HG02642 (cell line): ENCODE results near the gene PTPRN2.
A peak's percentile ranks its signal among the peaks of the same experiment; 100 is the strongest.
"Not testable (repeated sequence)": the region's sequence is repeated elsewhere in the genome, so short reads cannot be mapped to it uniquely, and the experiment has no call there.

Source experiments
- ATAC-seq: cut with Tn5 transposase; IDR thresholded peaks from one replicate; pipeline ENCODE4 v1.9.1; 2021; ENCODE audit warnings: mild to moderate bottlenecking; ENCODE audit not compliant: unreplicated experiment, poor library complexity

PTPRN2 gene

GRCh38 chr7:157505646-157506045 lies 1082.0 kb downstream of the PTPRN2 start:
- ATAC-seq = no peak

DNA sequence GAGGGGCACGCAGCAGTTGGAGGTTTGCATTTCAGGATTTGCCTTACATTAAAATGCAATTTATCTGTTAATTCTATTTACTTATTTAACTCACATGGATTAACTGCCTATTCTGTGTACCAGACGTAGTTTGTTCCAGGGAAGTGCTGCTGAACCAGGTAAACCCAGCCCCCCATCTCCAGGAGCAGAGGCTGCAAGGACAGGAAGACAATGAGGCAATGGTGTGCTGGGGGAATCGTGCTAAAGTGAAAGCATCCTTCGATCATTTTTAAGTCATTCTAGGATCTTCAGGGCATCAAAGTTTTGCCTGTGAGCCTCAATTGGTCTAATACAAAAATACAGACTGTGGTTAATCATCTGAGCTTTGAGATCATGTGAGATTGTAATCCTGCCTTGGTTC lies 1084.4 kb downstream of the PTPRN2 start:
- ATAC-seq = no peak

GRCh38 chr7:157502701-157503111 lies 1084.9 kb downstream of the PTPRN2 start:
- ATAC-seq = no peak

DNA sequence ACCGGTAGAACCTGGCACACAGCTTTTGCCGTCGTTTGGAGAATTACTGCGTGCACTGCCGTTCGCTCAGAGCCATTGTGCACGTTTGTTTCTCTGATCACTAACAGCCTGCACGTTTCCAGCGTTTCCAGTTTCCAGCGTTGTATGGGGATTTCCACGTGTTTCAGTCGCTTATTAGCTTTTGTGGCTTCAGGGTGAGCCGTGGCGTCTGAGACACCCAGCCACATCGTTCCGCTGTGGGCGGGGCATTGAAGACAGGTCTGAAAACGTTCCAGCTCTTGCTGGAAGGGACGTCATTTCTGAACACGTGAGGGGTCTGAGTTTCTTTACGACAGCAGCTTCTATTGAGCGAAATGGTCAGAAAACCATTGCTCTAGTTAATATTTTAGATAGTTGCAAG lies 1086.0 kb downstream of the PTPRN2 start:
- no peak for ATAC-seq

- ATAC-seq = not testable (repeated sequence)
These were observed 1086.6 kb downstream of the PTPRN2 start for GRCh38 chr7:157500989-157501540.

DNA sequence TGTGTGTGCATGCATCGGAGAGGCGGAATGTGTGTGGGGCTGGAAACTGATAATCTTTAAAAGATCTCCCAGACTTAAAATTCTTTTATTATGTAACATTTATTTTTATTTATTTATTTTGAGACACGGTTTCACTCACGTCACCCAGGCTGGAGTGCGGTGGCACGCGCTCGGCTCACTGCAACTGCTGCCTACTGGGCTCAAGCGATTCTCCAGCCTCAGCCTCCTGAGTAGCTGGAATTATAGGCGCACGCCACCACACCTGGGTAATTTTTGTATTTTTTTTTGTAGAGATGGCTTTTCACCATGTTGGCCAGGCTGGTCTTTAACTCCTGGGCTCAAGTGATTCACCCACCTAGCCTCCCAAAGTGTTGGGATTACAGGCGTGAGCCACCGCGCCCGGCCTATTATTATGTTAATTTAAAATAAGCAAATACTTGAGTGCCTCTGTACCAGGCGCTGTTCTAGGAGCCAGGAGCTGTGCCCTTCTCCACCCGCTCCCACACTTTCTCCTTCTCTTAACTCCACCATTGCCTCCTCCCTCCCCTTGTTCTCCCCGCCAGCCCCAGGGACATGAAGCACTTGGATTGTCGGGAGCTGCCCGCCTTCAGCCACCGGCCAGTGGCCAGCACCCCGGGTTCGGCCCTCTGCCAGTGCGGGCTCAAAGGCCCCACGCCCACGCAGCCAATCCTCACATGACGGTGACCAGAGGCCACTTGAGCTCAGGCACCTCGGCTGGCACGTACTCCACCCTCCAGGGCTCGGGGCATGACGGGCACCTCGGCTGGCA lies 1087.3 kb downstream of the PTPRN2 start:
- ATAC-seq = no peak

- no peak for ATAC-seq
These were observed 1087.8 kb downstream of the PTPRN2 start for GRCh38 chr7:157499835-157500153.

DNA sequence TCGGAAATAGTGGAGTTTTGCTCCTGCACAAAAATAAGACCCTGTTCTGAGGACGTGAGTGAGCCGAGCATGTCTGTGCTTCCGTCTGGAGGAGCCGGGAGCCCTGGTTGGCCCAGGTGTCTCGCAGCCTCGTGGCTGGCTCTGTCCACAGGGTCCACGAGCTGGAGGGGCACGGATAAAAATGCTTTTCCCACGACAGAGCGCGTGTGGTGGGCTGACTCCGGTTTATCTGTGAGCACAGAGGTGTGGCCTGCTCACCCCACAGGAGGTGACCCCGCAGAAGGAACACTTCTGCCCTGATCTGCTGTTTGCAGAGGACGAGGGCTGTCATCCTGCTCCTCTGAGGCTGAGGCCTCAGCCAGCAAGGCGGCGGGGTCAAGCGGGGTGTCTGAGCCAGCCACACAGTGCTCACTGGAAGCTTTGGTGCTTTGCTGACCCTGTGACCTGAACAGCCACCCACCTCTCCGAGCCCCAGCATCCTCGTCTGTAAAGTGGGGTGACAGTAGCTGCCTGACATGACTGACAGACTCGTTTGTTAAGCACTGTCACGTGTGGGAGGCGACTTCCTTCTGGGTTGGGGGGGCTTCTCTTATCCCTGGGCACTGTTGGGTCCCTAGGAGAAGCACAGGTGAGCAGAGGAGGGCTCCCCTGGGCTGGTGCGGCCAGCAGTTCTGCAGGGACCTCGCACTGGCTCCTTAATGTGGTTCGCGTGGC lies 1088.3 kb downstream of the PTPRN2 start:
- ATAC-seq = no peak

GRCh38 chr7:157498657-157499056 lies 1089.0 kb downstream of the PTPRN2 start:
- ATAC-seq = no peak

DNA sequence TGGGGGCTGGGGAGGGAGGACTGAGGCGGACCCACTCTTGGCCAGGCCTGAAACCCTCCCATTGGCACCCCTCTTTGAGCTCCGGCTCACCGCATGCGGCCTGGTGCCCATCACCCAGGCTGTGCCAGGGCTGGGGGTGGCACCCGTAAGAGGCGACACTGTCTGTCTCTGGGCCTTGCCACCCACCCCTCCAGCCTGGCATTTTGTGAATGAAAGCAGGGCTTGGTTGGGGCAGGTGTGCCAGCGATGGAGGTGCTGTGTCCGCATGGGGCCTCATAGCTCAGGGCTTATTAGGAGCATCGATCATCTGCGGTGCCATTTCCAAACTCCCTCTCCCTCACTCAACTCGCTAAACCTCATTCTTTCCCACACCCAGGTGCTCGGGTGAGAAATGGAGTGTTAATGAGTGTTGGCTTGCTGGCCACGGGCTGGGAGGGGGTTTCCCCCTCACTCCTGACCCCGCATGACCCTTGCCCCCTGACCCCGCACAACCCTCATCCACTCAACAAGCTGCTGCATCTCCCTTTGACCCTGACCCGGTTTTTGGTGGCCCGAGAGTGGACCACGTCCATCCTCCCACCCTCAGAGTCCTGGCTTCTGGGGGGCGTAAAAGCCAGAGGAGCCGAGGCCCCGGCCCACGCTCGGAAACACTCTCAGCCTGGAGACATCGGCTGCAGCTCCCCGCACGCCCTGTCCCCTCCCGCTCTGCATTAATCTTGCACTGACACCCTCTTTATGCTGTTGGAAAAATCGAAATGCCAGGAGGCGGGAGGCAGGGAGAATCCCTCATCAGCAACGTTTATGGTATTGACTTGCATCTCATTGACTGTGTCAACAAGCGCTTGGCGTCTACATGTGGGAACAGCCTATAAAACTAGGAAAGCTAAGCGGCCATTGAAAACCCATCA lies 1089.6 kb downstream of the PTPRN2 start:
- ATAC-seq = no peak

- ATAC-seq = no peak
These were observed 1090.3 kb downstream of the PTPRN2 start for GRCh38 chr7:157497367-157497743.

DNA sequence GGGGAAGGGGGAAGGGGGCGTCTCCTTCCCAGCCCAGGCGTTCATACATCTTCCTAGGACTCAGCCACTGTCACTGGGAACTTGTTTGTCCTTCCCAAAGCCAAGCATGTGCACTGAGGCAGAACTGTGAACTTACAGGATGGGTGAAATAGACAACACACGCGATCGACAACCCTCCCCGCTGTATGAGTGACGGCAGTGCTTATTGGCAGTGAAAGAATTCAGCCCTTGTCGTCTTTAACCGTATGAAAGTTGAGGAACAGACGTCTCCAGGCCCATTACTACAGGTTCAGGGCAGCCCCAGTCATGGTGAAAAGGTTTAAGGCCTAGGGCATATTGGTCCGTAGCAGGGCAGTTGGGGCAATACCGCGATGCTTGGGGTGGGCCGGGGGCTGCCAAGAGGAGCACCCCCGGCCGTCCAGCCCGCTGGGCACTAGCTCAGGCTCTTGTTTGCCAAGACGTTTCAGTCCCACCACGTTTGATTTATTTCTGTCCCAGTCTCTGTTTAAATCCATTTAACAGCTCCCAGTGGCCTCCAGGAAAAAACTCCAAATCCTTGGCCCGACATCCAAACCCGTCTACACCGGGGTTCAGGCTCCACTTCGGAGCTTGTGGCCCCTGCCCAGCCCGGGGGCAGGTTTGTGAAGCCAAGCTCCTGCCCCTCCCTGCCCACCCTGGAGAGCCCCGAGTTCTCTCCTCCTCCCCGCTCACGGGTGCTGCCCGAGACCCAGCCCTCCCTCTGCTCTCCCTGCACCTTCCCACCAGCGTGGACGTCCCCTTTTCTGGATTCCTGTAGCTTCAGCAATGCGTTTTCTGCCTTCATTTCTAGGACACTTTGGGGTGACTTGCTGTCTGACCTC lies 1091.0 kb downstream of the PTPRN2 start:
- no peak for ATAC-seq

DNA sequence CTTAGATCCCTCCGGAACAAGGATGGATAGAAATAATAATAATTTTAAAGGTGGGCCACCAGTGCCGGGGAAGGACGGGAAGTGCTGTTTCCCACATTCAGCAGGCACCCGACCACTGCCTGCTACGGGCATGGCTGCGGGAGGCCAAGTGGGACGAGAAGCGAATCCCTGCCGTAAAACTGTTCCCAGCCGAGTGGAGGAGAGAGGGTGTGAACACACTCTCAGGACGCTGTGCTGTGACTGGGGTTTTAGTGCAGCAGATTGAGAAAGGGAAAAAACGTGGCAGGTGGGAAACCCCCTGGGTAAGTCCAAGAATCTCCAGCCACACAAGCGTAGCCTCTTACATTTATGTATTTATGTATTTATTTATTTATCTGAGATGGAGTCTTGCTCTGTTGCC lies 1092.0 kb downstream of the PTPRN2 start:
- ATAC-seq = peak; percentile 69

GRCh38 chr7:157495177-157495553 lies 1092.5 kb downstream of the PTPRN2 start:
- ATAC-seq = no peak

GRCh38 chr7:157494506-157495176 lies 1093.0 kb downstream of the PTPRN2 start:
- no peak for ATAC-seq

- no peak for ATAC-seq
These were observed 1093.8 kb downstream of the PTPRN2 start for GRCh38 chr7:157493776-157494175.

- ATAC-seq = no peak
These were observed 1094.6 kb downstream of the PTPRN2 start for GRCh38 chr7:157493017-157493416.

DNA sequence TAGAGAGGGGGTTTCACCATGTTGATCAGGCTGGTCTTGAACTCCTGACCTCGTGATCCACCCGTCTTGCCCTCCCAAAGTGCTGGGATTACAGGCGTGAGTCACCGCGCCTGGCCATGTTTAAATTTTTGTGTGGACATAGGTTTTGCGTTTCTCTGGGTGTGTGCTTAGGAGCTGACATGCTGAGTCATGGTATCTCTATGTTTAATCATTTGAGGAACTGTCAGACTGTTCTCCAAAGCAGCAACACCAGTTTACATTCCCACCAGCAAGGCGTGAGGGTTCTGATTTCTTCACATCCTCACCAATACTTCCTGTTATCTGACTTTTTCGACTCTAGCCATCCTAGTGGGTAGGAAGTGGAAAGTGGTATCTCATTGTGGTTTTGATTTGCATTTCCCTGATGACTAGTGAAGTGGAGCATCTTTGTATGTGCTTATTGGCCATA lies 1097.1 kb downstream of the PTPRN2 start:
- no peak for ATAC-seq

GRCh38 chr7:157489870-157490269 lies 1097.8 kb downstream of the PTPRN2 start:
- ATAC-seq = not testable (repeated sequence)
